Endodermal cell (in vitro differentiated cells): ENCODE results near the gene CACNA1I. TPM values are rescaled to one million over a fixed set of nuclear protein-coding genes. Genes with fewer than 3 reads are reported as not detected.
A peak's percentile ranks its signal among the peaks of the same experiment; 100 is the strongest.

Experiments
- DNase-seq: peaks from one replicate; pipeline ENCODE4 v3.0.0-alpha.2; 2017
- H3K27ac ChIP-seq: 2 replicates; pipeline ENCODE4 v1.5.1; 2013; ENCODE audit warnings: mild to moderate bottlenecking, low read depth, low read length, moderate library complexity
- H3K27me3 ChIP-seq: 2 replicates; pipeline ENCODE4 v1.6.1; 2013; ENCODE audit warnings: mild to moderate bottlenecking, low read length, moderate library complexity; ENCODE audit not compliant: insufficient read depth, control insufficient read depth, poor library complexity, severe bottlenecking
- H3K36me3 ChIP-seq: 2 replicates; pipeline ENCODE4 v1.7.0; 2013; ENCODE audit warnings: mild to moderate bottlenecking, low read length, moderate library complexity; ENCODE audit not compliant: control insufficient read depth, insufficient read depth
- H3K4me1 ChIP-seq: one replicate; pipeline ENCODE4 v1.7.0; 2013; ENCODE audit warnings: low read length; ENCODE audit not compliant: control insufficient read depth, insufficient read depth
- H3K4me3 ChIP-seq: 2 replicates; pipeline ENCODE4 v1.5.1; 2013; ENCODE audit warnings: mild to moderate bottlenecking, low read length, moderate library complexity
- H3K9ac ChIP-seq: 2 replicates; pipeline ENCODE4 v1.6.1; 2013; ENCODE audit warnings: mild to moderate bottlenecking, low read length, moderate library complexity; ENCODE audit not compliant: poor library complexity, severe bottlenecking; ENCODE audit errors: extremely low read depth
- H3K9me3 ChIP-seq: 2 replicates; pipeline ENCODE4 v1.6.1; 2013; ENCODE audit warnings: mild to moderate bottlenecking, low read length, moderate library complexity; ENCODE audit not compliant: control insufficient read depth
- H3K27ac Mint-ChIP-seq: 2 replicates; pipeline ENCODE4 v1.8.0; 2020; ENCODE audit warnings: mixed read lengths
- H3K27me3 Mint-ChIP-seq: 2 replicates; pipeline ENCODE4 v1.8.0; 2021; ENCODE audit warnings: mild to moderate bottlenecking, mixed read lengths; ENCODE audit not compliant: insufficient read depth
- H3K36me3 Mint-ChIP-seq: 2 replicates; pipeline ENCODE4 v1.8.0; 2020; ENCODE audit warnings: low read depth, mixed read lengths
- H3K4me1 Mint-ChIP-seq: 2 replicates; pipeline ENCODE4 v1.8.0; 2020; ENCODE audit warnings: mixed read lengths
- H3K4me3 Mint-ChIP-seq: 2 replicates; pipeline ENCODE4 v1.8.0; 2020; ENCODE audit warnings: mild to moderate bottlenecking, moderate library complexity, mixed read lengths
- H3K9me3 Mint-ChIP-seq: 2 replicates; pipeline ENCODE4 v1.8.0; 2020; ENCODE audit warnings: mild to moderate bottlenecking, mixed read lengths
- CTCF ChIP-seq: fragments of 200-600 bp; sonication (generic); conservative IDR thresholded peaks from 2 replicates; pipeline ENCODE4 v1.5.0; 2021; ENCODE audit warnings: antibody characterized with exemption, mild to moderate bottlenecking
- WGBS, 2 experiments: methylation state at CpG; one replicate each; pipeline versions ENCODE4 v1.1.5 to v1.1.7; 2013; ENCODE audit warnings: missing lambda C conversion rate in 2 of 2, mixed read lengths in 1 of 2; ENCODE audit not compliant: insufficient coverage in 1 of 2, insufficient read length in 1 of 2; 5-methylcytosine and 5-hydroxymethylcytosine counted together
- total RNA-seq, 2 donors: library from RNA; stranded (reverse); fragmentation: NEBNext Ultra II Directional in 1 of 2; extraction: Animal tissue kit (Norgen Biotek cat#: 25700) in 1 of 2; gene quantifications; 2 replicates in 1 of 2; 3 replicates in 1 of 2; pipeline ENCODE4 v1.2.1, GENCODE V29; 2021

Gene CACNA1I
- total RNA-seq, 2 donors from 2014 or later = 1.2 to 2.2 TPM

GRCh38 chr22:39534092-39534506 lies 36.5 kb upstream of the CACNA1I start:
- peak overlapping the region; percentile 27 for H3K4me3 Mint-ChIP-seq
- H3K4me1 Mint-ChIP-seq = peaks cover 33% of the 10 kb centered on the region
- WGBS, 2 experiments = 88 to 90% methylated on average over 4 to 12 of the region's 12 CpGs
- Histone ChIP-seq H3K4me3 (no peak overlapping the region), H3K27me3 (no peaks in the 10 kb centered on the region), H3K36me3 (peaks cover 22% of the 10 kb centered on the region), H3K27ac (no peak overlapping the region), H3K9ac (no peak overlapping the region), H3K4me1 (peaks cover 25% of the 10 kb centered on the region), H3K9me3 (no peaks in the 10 kb centered on the region)
- no peaks in the 10 kb centered on the region for H3K9me3 Mint-ChIP-seq
- no peak for TF ChIP-seq CTCF
- H3K27ac Mint-ChIP-seq = peak overlapping the region; percentile 92
- H3K27me3 Mint-ChIP-seq = no peaks in the 10 kb centered on the region
- peak; percentile 74 for DNase-seq
- peaks cover 20% of the 10 kb centered on the region for H3K36me3 Mint-ChIP-seq

GRCh38 chr22:39534591-39535356 lies 35.8 kb upstream of the CACNA1I start:
- peaks cover 17% of the 10 kb centered on the region for H3K36me3 ChIP-seq
- Mint-ChIP-seq H3K27ac (peak overlapping the region; percentile 92), H3K9me3 (no peaks in the 10 kb centered on the region), H3K36me3 (peaks cover 15% of the 10 kb centered on the region), H3K4me1 (peaks cover 28% of the 10 kb centered on the region), H3K27me3 (no peaks in the 10 kb centered on the region), H3K4me3 (peak overlapping the region; percentile 27)
- no peaks in the 10 kb centered on the region for H3K9me3 ChIP-seq
- no peak overlapping the region for H3K9ac ChIP-seq
- H3K4me1 ChIP-seq = peaks cover 25% of the 10 kb centered on the region
- TF ChIP-seq CTCF = peak; percentile 98
- H3K27ac ChIP-seq = no peak overlapping the region
- peak; percentile 98 for DNase-seq
- H3K4me3 ChIP-seq = no peak overlapping the region
- WGBS, 2 experiments = 17 to 50% methylated on average over 8 to 41 of the region's 41 CpGs
- no peaks in the 10 kb centered on the region for H3K27me3 ChIP-seq

- H3K9me3 Mint-ChIP-seq = no peaks in the 10 kb centered on the region
- no peaks in the 10 kb centered on the region for H3K9me3 ChIP-seq
- peaks cover 25% of the 10 kb centered on the region for H3K4me1 ChIP-seq
- no peak overlapping the region for H3K27ac ChIP-seq
- WGBS, 2 experiments = 72 to 74% methylated on average over 5 to 13 of the region's 13 CpGs
- peak; percentile 84 for DNase-seq
- peaks cover 10% of the 10 kb centered on the region for H3K36me3 Mint-ChIP-seq
- peaks cover 25% of the 10 kb centered on the region for H3K4me1 Mint-ChIP-seq
- peaks cover 12% of the 10 kb centered on the region for H3K36me3 ChIP-seq
- H3K9ac ChIP-seq = no peak overlapping the region
- H3K4me3 ChIP-seq = no peak overlapping the region
- H3K27me3 ChIP-seq = no peaks in the 10 kb centered on the region
- no peak for TF ChIP-seq CTCF
- no peak overlapping the region for H3K27ac Mint-ChIP-seq
- peaks cover 3% of the 10 kb centered on the region for H3K27me3 Mint-ChIP-seq
- H3K4me3 Mint-ChIP-seq = no peak overlapping the region
Measured at GRCh38 chr22:39535357-39535725, 35.2 kb upstream of the CACNA1I start.
